Measurements from ENCODE around the gene OIP5.
"Not testable (repeated sequence)": the region's sequence is repeated elsewhere in the genome, so short reads cannot be mapped to it uniquely, and the experiment has no call there.

The OIP5 gene

GRCh38 chr15:41304149-41304770 lies 28.1 kb downstream of the OIP5 start:
- DNase-seq (ENCODE audit: low read depth, low spot score), result no peak

- DNase-seq (ENCODE audit: low read depth, low spot score), result no peak
Observed at GRCh38 chr15:41301587-41301986, 30.8 kb downstream of the OIP5 start.

GRCh38 chr15:41301139-41301538 lies 31.3 kb downstream of the OIP5 start:
- not testable (repeated sequence) for DNase-seq (ENCODE audit: low read depth, low spot score)

- DNase-seq (ENCODE audit: low read depth, low spot score), result no peak
Observed at GRCh38 chr15:41292521-41292920, 39.9 kb downstream of the OIP5 start.

- no peak for DNase-seq (ENCODE audit: low read depth, low spot score)
Observed at GRCh38 chr15:41291065-41291631, 41.2 kb downstream of the OIP5 start.

GRCh38 chr15:41289953-41290352 lies 42.4 kb downstream of the OIP5 start:
- DNase-seq (ENCODE audit: low read depth, low spot score), result no peak

GRCh38 chr15:41288464-41288863 lies 43.9 kb downstream of the OIP5 start:
- DNase-seq (ENCODE audit: low read depth, low spot score), result no peak

GRCh38 chr15:41286665-41287333 lies 45.6 kb downstream of the OIP5 start:
- no peak for DNase-seq (ENCODE audit: low read depth, low spot score)

- DNase-seq (ENCODE audit: low read depth, low spot score), result no peak
Observed at GRCh38 chr15:41285285-41285684, 47.1 kb downstream of the OIP5 start.

- DNase-seq (ENCODE audit: low read depth, low spot score), result no peak
Observed at GRCh38 chr15:41284427-41285177, 47.8 kb downstream of the OIP5 start.

- peak; percentile 94 for DNase-seq (ENCODE audit: low read depth, low spot score)
Observed at GRCh38 chr15:41283653-41284426, 48.6 kb downstream of the OIP5 start.

- DNase-seq (ENCODE audit: low read depth, low spot score), result not testable (repeated sequence)
Observed at GRCh38 chr15:41282980-41283652, 49.3 kb downstream of the OIP5 start.

- not testable (repeated sequence) for DNase-seq (ENCODE audit: low read depth, low spot score)
Observed at GRCh38 chr15:41282436-41282835, 50.0 kb downstream of the OIP5 start.

- DNase-seq (ENCODE audit: low read depth, low spot score), result no peak
Observed at GRCh38 chr15:41281236-41281635, 51.2 kb downstream of the OIP5 start.

GRCh38 chr15:41279535-41280283 lies 52.7 kb downstream of the OIP5 start:
- no peak for DNase-seq (ENCODE audit: low read depth, low spot score)

- DNase-seq (ENCODE audit: low read depth, low spot score), result no peak
Observed at GRCh38 chr15:41278319-41278718, 54.1 kb downstream of the OIP5 start.

GRCh38 chr15:41276831-41277230 lies 55.6 kb downstream of the OIP5 start:
- DNase-seq (ENCODE audit: low read depth, low spot score), result no peak

GRCh38 chr15:41269887-41270286 lies 62.5 kb downstream of the OIP5 start:
- no peak for DNase-seq (ENCODE audit: low read depth, low spot score)

- no peak for DNase-seq (ENCODE audit: low read depth, low spot score)
Observed at GRCh38 chr15:41263891-41264351, 68.5 kb downstream of the OIP5 start.

GRCh38 chr15:41262571-41262970 lies 69.8 kb downstream of the OIP5 start:
- no peak for DNase-seq (ENCODE audit: low read depth, low spot score)

Data from activated naive CD8-positive, alpha-beta T cell treated with anti-CD3 and anti-CD28 coated beads, Interleukin-2, amount 50 U/mL, for 16 hours (primary cell).